GDM1 (cell line): ENCODE results near the gene CRYBA4.
A peak's percentile ranks its signal among the peaks of the same experiment; 100 is the strongest.
"Not testable (repeated sequence)": the region's sequence is repeated elsewhere in the genome, so short reads cannot be mapped to it uniquely, and the experiment has no call there.

ENCODE experiments used
- DNase-seq: peaks from one replicate; lab custom pipeline; 2025; lab: John Stamatoyannopoulos, UW

CRYBA4 gene

GRCh38 chr22:26597026-26597425, 24.7 kb upstream of the CRYBA4 start:
- no peak for DNase-seq

- no peak for DNase-seq
These were observed 24.3 kb upstream of the CRYBA4 start for GRCh38 chr22:26597480-26597879.

- no peak for DNase-seq
These were observed 22.3 kb upstream of the CRYBA4 start for GRCh38 chr22:26599505-26599904.

- no peak for DNase-seq
These were observed 20.0 kb upstream of the CRYBA4 start for GRCh38 chr22:26601726-26602125.

- DNase-seq: no peak
These were observed 19.6 kb upstream of the CRYBA4 start for GRCh38 chr22:26602127-26602526.

- no peak for DNase-seq
These were observed 17.4 kb upstream of the CRYBA4 start for GRCh38 chr22:26604368-26604767.

GRCh38 chr22:26606611-26607010, 15.2 kb upstream of the CRYBA4 start:
- no peak for DNase-seq

GRCh38 chr22:26608129-26608528, 13.6 kb upstream of the CRYBA4 start:
- no peak for DNase-seq

- no peak for DNase-seq
These were observed 12.5 kb upstream of the CRYBA4 start for GRCh38 chr22:26609287-26609686.

- DNase-seq: no peak
These were observed 11.4 kb upstream of the CRYBA4 start for GRCh38 chr22:26610072-26610958.

GRCh38 chr22:26610996-26611395, 10.8 kb upstream of the CRYBA4 start:
- DNase-seq: no peak

- no peak for DNase-seq
These were observed 9.1 kb upstream of the CRYBA4 start for GRCh38 chr22:26612652-26613051.

GRCh38 chr22:26613753-26614152, 8.0 kb upstream of the CRYBA4 start:
- DNase-seq: not testable (repeated sequence)

- DNase-seq: no peak
These were observed 7.4 kb upstream of the CRYBA4 start for GRCh38 chr22:26614322-26614721.

GRCh38 chr22:26615149-26615548, 6.6 kb upstream of the CRYBA4 start:
- no peak for DNase-seq

GRCh38 chr22:26615830-26616435, 5.8 kb upstream of the CRYBA4 start:
- DNase-seq: no peak

GRCh38 chr22:26616650-26617049, 5.1 kb upstream of the CRYBA4 start:
- DNase-seq: no peak

- peak; percentile 48 for DNase-seq
These were observed 4.2 kb upstream of the CRYBA4 start, which contains the start of gene CRYBB1 for GRCh38 chr22:26617271-26618199. Gene CRYBB1, minus strand, starts transcription at chr22:26618027. Its CDS starts 1,708 bp downstream, at chr22:26616319.

GRCh38 chr22:26618455-26618854, 3.3 kb upstream of the CRYBA4 start:
- DNase-seq: no peak

GRCh38 chr22:26619510-26619909, 2.3 kb upstream of the CRYBA4 start:
- DNase-seq: no peak

GRCh38 chr22:26620197-26620596, 1.6 kb upstream of the CRYBA4 start:
- no peak for DNase-seq

- DNase-seq: no peak
These were observed 2.2 kb downstream of the CRYBA4 start for GRCh38 chr22:26623984-26624383.
